ENCODE results near the gene ZNF479.
"Not testable (repeated sequence)": the region's sequence is repeated elsewhere in the genome, so short reads cannot be mapped to it uniquely, and the experiment has no call there.

Gene ZNF479

DNA sequence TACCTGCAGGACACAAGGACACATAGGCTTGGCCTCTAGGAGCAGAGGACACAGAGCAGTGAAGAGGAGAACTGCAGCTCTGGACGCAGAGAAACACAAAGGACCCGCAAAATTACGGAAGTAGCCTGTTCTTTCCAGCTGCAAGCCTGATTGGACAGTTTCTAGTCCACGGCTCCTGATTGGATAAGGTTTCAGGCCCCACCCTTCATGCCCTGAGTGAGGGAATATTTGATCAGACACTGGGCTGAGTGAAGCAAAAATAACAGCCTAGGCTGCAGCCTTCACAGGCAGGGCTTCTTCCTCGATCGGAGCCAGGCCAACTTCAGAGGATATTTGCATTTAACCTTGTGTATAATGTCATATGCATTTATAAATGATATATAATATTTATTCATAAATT is at the start of gene ZNF479:
Gene ZNF479 (minus strand): TSS at position 101 of the 400 bp plus-strand sequence. CDS start 112 bp downstream, outside the sequence.
- DNase-seq (ENCODE audit: low read depth in 2 of 2): not testable (repeated sequence)

DNA sequence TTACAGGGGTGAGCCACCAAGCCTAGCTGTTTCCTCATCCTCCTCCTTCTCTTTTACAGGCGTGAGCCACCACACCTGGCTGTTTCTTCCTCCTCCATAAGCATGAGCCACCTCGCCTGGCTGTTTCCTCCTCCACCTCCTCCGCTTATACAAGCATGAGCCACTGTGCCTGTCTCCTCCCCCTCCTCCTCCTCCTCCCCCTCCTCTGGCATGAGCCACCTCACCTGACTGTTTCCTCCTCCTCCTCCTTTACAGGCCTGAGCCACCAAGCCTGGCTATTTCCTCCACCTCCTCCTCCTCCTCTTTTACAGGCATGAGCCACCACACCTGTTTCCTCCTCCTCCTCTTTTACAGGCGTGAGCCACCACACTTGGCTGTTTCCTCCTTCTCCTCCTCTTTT is 49.8 kb upstream of the ZNF479 start:
- no peak for DNase-seq (ENCODE audit: low read depth in 2 of 2)

DNA sequence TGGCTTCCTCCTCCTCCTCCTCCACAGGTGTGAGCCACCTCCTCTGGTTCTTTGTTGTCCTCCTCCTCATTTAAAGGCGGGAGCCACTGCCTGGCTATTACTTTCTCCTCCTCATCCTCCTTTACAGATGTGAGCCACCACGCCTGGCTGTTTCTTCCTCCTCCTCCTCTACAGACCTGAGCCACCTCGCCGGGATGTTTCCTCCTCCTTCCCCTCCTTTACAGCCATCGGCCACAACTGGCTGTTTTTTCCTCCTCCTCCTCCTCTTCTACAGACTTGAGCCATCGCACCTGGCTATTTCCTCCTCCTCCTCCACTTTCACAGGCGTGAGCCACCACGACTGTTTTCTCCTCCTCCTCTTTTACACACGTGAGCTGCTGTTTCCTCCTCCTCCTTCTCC is 49.0 kb upstream of the ZNF479 start:
- DNase-seq (ENCODE audit: low read depth in 2 of 2): no peak

DNA sequence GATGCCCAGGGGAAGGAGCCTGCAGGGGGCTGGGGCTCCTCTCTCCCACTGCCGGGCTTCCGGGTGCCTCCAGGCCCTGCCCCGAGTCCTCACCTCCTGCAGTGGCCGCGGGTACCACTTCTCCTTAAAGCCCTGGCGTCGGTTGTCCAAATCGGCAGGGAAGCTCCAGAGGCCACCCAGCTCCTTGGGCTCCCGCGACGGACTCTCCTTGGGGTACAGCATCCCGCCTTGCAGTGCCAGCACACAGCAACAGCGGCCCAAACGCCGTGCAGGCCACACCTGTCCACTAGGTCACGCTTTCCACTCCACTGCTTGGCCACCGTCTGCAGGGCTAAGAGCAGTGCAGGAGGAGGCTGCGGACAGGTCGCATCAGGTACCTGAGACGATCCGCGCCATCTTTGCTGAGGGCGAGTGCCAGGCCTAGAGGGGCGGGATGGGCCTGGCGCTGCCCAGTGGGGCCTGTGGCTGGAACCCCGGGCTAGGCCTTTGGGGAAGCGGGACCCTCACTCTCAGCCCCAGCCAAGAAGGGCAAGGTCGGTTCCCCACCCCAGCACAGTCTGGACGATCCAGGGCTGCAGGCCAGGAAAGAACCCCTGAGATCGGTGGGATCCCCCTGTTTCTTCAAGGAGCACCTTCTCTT is 47.7 kb upstream of the ZNF479 start:
- DNase-seq (ENCODE audit: low read depth in 2 of 2): no peak

DNA sequence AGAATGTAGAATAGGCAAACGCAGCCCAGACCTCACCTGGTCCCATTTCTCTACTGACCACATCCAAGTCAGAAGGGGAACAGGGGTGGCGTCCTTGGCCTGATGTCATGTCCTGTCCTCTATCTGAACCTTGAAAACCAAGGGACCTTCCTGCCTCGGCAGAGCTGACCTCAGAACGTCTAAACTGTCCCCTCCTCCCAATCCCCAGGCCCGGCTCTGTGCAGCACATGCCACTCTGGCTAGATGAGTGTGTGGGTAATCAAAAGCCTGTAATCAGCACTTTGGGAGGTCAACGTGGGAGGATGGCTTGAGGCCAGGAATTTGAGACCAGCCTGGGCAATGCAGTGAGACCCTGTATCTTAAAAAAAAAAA is 46.5 kb upstream of the ZNF479 start:
- DNase-seq (ENCODE audit: low read depth in 2 of 2): no peak

DNA sequence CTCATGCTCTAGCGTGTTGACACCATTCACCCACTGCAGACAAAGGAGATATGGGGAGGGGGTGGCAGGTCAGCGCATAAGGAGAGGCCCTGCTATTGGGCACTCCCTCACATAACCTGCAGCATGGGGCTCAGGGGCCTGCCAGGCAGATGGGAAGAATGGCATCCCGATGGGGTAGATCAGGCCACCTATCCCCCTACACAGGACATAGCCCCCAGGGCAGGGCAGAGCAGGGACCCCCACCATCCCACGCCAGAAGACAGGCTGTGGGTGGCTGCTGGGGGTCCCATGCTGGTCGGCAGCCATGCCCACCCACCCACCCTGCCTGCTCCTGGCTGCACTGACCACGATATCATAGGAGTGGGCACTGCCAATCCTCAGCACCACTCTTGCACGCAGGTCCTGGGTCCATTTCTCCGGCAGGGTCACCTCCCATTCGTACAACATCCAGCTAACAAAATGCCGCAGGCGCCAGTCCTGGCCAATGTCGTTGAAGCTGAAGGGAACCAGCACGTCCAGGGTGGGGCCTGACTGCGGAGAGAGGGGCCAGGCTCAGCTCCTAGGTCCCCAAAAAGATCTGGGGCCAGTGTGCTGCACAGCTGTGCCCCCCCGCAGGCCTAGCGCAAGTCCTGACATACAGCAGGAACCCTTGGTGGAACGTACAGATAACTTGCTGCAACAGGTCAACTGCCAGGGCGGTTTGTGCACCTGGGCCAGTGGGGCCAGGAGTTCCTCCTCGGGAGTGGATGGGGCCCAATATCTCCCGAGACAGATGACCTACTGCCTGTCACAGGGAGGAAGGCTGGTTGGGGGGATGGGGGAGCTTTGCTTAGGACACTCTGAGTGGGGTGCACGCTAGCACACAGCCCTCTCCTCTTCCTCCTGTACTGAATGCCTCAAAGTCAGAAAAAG is 45.9 kb upstream of the ZNF479 start:
- DNase-seq (ENCODE audit: low read depth in 2 of 2): no peak

DNA sequence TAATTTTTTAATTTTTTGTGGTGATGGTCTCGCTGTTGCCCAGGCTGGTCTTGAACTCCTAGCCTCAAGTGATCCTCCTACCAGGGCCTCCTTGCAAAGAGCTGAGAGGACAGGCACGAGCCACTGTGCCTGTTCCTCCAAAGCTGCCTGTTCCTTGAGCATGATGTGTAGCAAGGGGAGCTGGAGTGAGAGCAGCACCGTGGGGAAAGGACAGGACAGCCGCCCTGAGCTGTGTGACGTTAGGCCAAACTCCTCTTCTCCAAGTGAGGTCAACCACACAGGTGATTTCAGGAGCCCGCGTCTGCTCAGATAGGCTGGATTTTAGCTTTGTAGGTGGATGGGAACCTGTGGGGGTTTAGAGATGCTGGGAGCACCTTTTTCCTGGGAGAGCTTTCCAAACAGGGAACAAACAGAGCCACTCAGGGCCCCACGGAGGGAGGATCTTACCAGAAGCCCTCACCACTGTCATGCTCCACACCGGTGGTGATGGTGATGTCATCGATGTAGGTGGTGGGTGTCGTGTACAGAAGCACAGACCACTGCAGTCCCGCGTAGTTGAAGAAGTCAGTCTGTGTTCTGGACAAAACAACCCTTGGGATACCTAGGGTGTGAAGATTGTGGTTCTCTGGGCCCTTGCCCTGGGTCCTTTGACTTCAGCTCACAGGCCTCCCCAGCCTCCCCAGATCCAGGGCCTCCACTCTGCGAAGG is 44.8 kb upstream of the ZNF479 start:
- no peak for DNase-seq (ENCODE audit: low read depth in 2 of 2)

DNA sequence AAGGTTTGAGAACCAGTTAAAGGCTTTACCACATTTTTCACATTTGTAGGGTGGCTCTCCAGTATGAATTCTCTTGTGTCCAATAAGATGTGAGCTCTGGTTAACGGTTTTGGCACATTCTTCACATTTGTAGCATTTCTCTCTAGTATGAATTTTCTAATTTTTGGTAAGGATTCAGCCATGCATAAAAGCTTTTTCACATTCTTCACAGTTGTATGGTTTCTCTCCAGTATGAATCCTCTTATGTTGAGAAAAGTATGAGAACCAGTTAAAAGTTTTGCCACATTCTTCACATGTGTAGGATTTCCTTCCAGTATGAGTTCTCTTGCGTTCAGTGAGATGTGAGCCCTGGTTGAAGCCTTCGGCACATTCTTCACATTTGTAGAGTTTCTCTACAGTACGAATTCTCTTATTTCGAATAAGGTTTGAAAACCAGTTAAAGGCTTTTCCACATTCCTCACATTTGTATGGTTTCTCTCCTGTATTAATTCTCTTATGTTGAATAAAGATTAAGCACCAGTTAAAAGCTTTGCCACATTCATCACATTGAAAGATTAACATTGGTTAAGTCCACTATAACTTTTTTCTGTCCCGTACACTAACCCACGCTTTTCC is 33.2 kb upstream of the ZNF479 start:
- DNase-seq (ENCODE audit: low read depth in 2 of 2): no peak

DNA sequence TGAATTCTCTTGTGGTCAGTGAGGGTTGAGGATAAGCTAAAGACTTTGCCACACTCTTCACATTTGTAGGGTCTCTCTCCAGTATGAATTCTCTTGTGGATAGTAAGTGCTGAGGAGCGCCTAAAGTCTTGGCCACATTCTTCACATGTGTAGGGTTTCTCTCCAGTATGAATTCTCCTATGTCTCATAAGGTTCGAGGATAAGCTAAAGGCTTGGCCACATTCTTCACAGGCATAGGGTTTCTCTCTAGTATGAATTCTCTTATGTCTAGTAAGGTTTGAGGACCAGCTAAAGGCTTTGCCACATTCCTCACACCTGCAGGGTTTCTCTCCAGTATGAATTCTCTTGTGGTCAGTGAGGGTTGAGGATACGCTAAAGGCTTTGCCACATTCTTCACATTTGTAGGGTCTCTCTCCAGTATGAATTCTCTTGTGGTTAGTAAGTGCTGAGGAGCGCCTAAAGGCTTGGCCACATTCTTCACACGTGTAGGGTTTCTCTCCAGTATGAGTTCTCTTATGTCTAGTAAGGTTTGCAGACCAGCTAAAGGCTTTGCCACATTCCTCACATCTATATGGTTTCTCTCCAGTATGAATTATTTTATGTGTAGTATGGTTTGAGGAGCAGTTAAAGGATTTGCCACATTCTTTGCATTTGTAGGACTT is 12.0 kb downstream of the ZNF479 start:
- not testable (repeated sequence) for DNase-seq (ENCODE audit: low read depth in 2 of 2)
